ENCODE results near the gene POLR2F. TPM values are rescaled to one million over a fixed set of nuclear protein-coding genes. Genes with fewer than 3 reads are reported as not detected.

POLR2F gene
- total RNA-seq, 1 experiment from 2014 or later = 138 TPM

DNA sequence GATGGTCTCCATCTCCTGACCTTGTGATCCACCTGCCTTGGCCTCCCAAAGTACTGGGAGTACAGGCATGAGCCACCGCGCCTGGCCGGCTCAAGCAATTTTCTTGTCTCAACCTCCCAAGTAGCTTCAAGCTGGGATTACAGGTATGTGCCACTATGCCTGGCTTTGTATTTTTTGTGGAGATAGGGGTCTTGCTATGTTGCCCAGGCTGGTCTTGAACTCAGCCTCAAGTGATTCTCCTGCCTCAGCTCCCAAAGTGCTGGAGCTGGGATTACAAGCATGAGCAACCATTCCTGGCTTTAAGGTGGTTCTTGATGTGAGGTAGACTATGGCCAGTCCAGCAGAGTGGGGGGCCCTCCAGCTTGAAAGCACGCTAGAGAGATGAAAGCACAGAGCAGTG is 7.6 kb downstream of the POLR2F start:
- TF ChIP-seq ZNF121 (CRISPR knock-in tag; IDR thresholded peaks at IDR 0.05) (peak; percentile 57; the same call in 1 of the 2 replicates), ZNF317 (CRISPR knock-in tag; IDR thresholded peaks at IDR 0.05; ENCODE audit: borderline replicate concordance, low read depth) (no peak)
- TF ChIP-seq, protein P1, sequence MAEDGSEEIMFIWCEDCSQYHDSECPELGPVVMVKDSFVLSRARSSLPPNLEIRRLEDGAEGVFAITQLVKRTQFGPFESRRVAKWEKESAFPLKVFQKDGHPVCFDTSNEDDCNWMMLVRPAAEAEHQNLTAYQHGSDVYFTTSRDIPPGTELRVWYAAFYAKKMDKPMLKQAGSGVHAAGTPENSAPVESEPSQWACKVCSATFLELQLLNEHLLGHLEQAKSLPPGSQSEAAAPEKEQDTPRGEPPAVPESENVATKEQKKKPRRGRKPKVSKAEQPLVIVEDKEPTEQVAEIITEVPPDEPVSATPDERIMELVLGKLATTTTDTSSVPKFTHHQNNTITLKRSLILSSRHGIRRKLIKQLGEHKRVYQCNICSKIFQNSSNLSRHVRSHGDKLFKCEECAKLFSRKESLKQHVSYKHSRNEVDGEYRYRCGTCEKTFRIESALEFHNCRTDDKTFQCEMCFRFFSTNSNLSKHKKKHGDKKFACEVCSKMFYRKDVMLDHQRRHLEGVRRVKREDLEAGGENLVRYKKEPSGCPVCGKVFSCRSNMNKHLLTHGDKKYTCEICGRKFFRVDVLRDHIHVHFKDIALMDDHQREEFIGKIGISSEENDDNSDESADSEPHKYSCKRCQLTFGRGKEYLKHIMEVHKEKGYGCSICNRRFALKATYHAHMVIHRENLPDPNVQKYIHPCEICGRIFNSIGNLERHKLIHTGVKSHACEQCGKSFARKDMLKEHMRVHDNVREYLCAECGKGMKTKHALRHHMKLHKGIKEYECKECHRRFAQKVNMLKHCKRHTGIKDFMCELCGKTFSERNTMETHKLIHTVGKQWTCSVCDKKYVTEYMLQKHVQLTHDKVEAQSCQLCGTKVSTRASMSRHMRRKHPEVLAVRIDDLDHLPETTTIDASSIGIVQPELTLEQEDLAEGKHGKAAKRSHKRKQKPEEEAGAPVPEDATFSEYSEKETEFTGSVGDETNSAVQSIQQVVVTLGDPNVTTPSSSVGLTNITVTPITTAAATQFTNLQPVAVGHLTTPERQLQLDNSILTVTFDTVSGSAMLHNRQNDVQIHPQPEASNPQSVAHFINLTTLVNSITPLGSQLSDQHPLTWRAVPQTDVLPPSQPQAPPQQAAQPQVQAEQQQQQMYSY (CRISPR knock-in tag; IDR thresholded peaks at IDR 0.05) = no peak
- Mint-ChIP-seq H3K27ac (no peak overlapping the region), H3K36me3 (peaks cover 56% of the 10 kb centered on the region), H3K27me3 (ENCODE audit: low read depth) (no peaks in the 10 kb centered on the region), H3K4me3 (no peak overlapping the region), H3K4me1 (no peaks in the 10 kb centered on the region; the same call in 1 of the 2 replicates), H3K9me3 (no peaks in the 10 kb centered on the region)
- ChIA-PET POLR2A (no interaction called here), CTCF (no interaction called here)
- ATAC-seq (no peak), DNase-seq (ENCODE audit: low spot score) (no peak)

DNA sequence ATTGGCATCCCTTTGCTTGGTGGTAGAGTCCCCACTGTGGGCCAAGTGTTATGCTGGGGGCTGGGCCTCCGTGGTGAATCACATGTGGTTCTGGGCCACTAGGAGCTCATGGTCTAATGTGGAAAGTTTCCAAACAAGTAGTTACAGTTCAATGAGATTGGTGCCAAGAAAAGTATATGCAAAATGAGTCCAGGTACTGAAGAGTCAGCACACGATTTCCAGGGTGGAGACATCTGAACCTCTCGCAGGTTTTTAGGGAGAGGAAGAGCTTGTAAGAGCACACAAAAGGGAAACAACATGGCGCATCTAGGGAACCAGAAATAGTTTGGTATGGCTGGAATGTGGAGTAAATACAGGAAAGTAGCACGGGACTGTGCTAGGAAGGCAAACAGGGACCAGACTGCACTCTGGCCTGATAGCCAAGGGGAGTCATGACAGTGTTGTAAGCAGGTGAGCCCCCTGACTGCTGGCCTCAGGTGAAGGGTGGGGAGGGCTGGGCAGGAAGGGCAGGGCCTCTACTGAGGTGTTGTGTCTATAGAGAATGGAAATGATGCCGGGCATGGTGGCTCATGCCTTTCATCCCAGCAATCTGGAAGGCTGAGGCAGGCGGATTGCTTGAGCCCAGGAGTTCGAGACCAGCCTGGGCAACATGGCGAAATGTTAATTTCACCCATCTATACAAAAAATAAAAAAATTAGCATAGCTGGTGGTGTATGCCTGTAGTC is 12.6 kb downstream of the POLR2F start:
- POLR2A ChIA-PET = no interaction called here
- peaks cover 5% of the 10 kb centered on the region; the same call in 1 of the 2 replicates for H3K9me3 Mint-ChIP-seq
- H3K27ac Mint-ChIP-seq = no peak overlapping the region; the same call in 1 of the 2 replicates
- no peak for ATAC-seq
- H3K4me3 Mint-ChIP-seq = no peak overlapping the region
- TF ChIP-seq NFE2L1 (CRISPR knock-in tag; IDR thresholded peaks at IDR 0.05) = no peak
- no peak for TF ChIP-seq ATF1 (CRISPR knock-in tag; IDR thresholded peaks at IDR 0.05)
- TF ChIP-seq HMGA2 (CRISPR knock-in tag; IDR thresholded peaks at IDR 0.05) = no peak
- TF ChIP-seq ERG (CRISPR knock-in tag; IDR thresholded peaks at IDR 0.05) = no peak
- no peak for TF ChIP-seq RELA (CRISPR knock-in tag; IDR thresholded peaks at IDR 0.05; ENCODE audit: borderline replicate concordance)
- TF ChIP-seq JUN (CRISPR knock-in tag; IDR thresholded peaks at IDR 0.05) = no peak
- no peak for TF ChIP-seq RORB (CRISPR knock-in tag; IDR thresholded peaks at IDR 0.05)
- TF ChIP-seq TP53 (CRISPR knock-in tag; IDR thresholded peaks at IDR 0.05) = no peak
- H3K27me3 Mint-ChIP-seq (ENCODE audit: low read depth) = no peaks in the 10 kb centered on the region
- no peak for DNase-seq (ENCODE audit: low spot score)
- peaks cover 46% of the 10 kb centered on the region for H3K36me3 Mint-ChIP-seq
- CTCF ChIA-PET = interaction anchor here (0.7 to 2.9 kb wide), 6 partner anchors 12 to 147 kb away, joined by 3 to 16 read pairs (median 3); partner anchors contain the start of genes C22orf23 and POLR2F
- peaks cover 10% of the 10 kb centered on the region for H3K4me1 Mint-ChIP-seq

DNA sequence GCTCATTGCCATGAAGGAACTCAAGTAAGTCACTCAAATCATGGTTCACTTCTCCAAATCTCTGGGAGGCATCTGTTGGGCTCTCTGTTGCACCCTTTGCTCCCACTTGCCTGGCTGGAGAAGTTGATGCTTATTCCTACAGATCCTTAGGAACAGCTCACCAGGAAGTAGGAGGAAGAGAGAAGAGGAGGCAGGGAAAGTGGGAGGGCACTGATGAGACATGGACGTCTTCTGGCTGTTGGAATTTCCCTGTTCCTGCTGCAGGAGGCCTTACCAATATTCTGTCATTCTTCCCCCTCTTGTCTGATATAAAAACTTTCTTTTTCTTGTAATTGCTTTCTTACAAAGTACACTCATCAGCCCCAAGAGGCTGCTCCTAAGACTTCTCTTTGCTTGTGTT is 13.6 kb downstream of the POLR2F start:
- ATAC-seq = no peak
- no peak overlapping the region for H3K27ac Mint-ChIP-seq
- H3K4me1 Mint-ChIP-seq = peaks cover 19% of the 10 kb centered on the region
- H3K27me3 Mint-ChIP-seq (ENCODE audit: low read depth) = no peaks in the 10 kb centered on the region
- peaks cover 5% of the 10 kb centered on the region; the same call in 1 of the 2 replicates for H3K9me3 Mint-ChIP-seq
- ChIA-PET CTCF (interaction anchor here (1.3 to 1.5 kb wide), 2 partner anchors 33 to 148 kb away, joined by 3 read pairs; no protein-coding TSS in a partner anchor), POLR2A (no interaction called here)
- H3K4me3 Mint-ChIP-seq = no peak overlapping the region
- no peak for DNase-seq (ENCODE audit: low spot score)
- peaks cover 35% of the 10 kb centered on the region for H3K36me3 Mint-ChIP-seq
- TF ChIP-seq FOXJ3 (CRISPR knock-in tag; IDR thresholded peaks at IDR 0.05; ENCODE audit: borderline replicate concordance) (no peak), ARID4B (CRISPR knock-in tag; IDR thresholded peaks at IDR 0.05; ENCODE audit: borderline replicate concordance) (no peak), NR2C2 (CRISPR knock-in tag; IDR thresholded peaks at IDR 0.05) (no peak), KAT7 (CRISPR knock-in tag; IDR thresholded peaks at IDR 0.05; ENCODE audit: borderline replicate concordance) (no peak), NR1H2 (CRISPR knock-in tag; IDR thresholded peaks at IDR 0.05) (no peak), EMX1 (CRISPR knock-in tag; IDR thresholded peaks at IDR 0.05) (no peak), ZNF317 (CRISPR knock-in tag; IDR thresholded peaks at IDR 0.05; ENCODE audit: borderline replicate concordance, low read depth) (no peak), NFATC4 (CRISPR knock-in tag; IDR thresholded peaks at IDR 0.05) (no peak), HMGA2 (CRISPR knock-in tag; IDR thresholded peaks at IDR 0.05) (no peak), ZNF219 (CRISPR knock-in tag; IDR thresholded peaks at IDR 0.05; ENCODE audit: borderline replicate concordance) (no peak), CBFB (CRISPR knock-in tag; IDR thresholded peaks at IDR 0.05; ENCODE audit: low read depth) (no peak)
- TF ChIP-seq, protein P2, sequence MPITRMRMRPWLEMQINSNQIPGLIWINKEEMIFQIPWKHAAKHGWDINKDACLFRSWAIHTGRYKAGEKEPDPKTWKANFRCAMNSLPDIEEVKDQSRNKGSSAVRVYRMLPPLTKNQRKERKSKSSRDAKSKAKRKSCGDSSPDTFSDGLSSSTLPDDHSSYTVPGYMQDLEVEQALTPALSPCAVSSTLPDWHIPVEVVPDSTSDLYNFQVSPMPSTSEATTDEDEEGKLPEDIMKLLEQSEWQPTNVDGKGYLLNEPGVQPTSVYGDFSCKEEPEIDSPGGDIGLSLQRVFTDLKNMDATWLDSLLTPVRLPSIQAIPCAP (CRISPR knock-in tag; IDR thresholded peaks at IDR 0.05) = no peak
- TF ChIP-seq, protein P3, sequence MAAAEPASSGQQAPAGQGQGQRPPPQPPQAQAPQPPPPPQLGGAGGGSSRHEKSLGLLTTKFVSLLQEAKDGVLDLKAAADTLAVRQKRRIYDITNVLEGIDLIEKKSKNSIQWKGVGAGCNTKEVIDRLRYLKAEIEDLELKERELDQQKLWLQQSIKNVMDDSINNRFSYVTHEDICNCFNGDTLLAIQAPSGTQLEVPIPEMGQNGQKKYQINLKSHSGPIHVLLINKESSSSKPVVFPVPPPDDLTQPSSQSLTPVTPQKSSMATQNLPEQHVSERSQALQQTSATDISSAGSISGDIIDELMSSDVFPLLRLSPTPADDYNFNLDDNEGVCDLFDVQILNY (CRISPR knock-in tag; IDR thresholded peaks at IDR 0.05) = no peak

Data from WTC11 (cell line).